Adrenal gland (tissue), 12 donors: ENCODE results near the gene ERBB3. TPM values are rescaled to one million over a fixed set of nuclear protein-coding genes. Genes with fewer than 3 reads are reported as not detected.
"Not testable (repeated sequence)": the region's sequence is repeated elsewhere in the genome, so short reads cannot be mapped to it uniquely, and the experiment has no call there.

Source experiments
- DNase-seq, 7 donors: peaks; one replicate each; pipeline ENCODE4 v3.0.0-alpha.2; 2019 to 2020
- H3K27ac ChIP-seq, 5 donors: fragments of 200-600 bp; sonication (generic) in 4 of 5; 1 replicate in 3 of 5; 2 replicates in 2 of 5; pipeline versions ENCODE4 v1.5.1 to v1.8.0; 2016 to 2020; ENCODE audit warnings: mild to moderate bottlenecking in 1 of 5
- H3K27me3 ChIP-seq: fragments of 200-600 bp; 2 replicates; pipeline ENCODE4 v1.8.0; 2021
- H3K36me3 ChIP-seq, 2 donors: fragments of 200-600 bp; replicated peaks in 1 of 2; 1 replicate in 1 of 2; 2 replicates in 1 of 2; pipeline versions ENCODE4 v1.5.1 to v1.8.0; 2018 to 2022
- H3K4me1 ChIP-seq, 2 donors: fragments of 200-600 bp; replicated peaks in 1 of 2; 1 replicate in 1 of 2; 2 replicates in 1 of 2; pipeline versions ENCODE4 v1.5.1 to v1.8.0; 2018 to 2021
- H3K4me3 ChIP-seq, 4 donors: fragments of 200-600 bp; sonication (generic) in 3 of 4; one replicate each; pipeline ENCODE4 v1.5.1; 2016 to 2018
- H3K9me3 ChIP-seq, 3 donors: fragments of 200-600 bp; sonication (generic) in 1 of 3; replicated peaks in 1 of 3; 1 replicate in 2 of 3; 2 replicates in 1 of 3; pipeline versions ENCODE4 v1.5.1 to v1.8.0; 2016 to 2021
- CTCF ChIP-seq, 6 experiments: fragments of 450-650 bp in 4 of 6; fragments of 200-600 bp in 2 of 6; sonication (generic) in 1 of 6; IDR thresholded peaks; 1 replicate in 5 of 6; 2 replicates in 1 of 6; pipeline versions ENCODE4 v1.5.1 to v1.8.0; 2016 to 2021; ENCODE audit warnings: antibody characterized with exemption in 6 of 6, mild to moderate bottlenecking in 2 of 6, moderate library complexity in 1 of 6
- POLR2A ChIP-seq, 2 donors: fragments of 450-650 bp; IDR thresholded peaks; one replicate each; pipeline ENCODE4 v1.6.1; 2017; ENCODE audit warnings: antibody characterized with exemption in 2 of 2, mild to moderate bottlenecking in 2 of 2, moderate library complexity in 1 of 2
- WGBS, 4 donors: extraction: QIAGEN DNeasy Blood & Tissue Kit in 2 of 4; methylation state at CpG; one replicate each; pipeline versions ENCODE4 v1.1.5 to v1.1.7; 2013 to 2017; 5-methylcytosine and 5-hydroxymethylcytosine counted together
- intact Hi-C, 2 donors: fragments of 100-400 bp; cut with DNase I; formaldehyde crosslinking; loops; one replicate each; pipeline versions ENCODE4 v1.14.1 to v1.15.0; 2022 to 2023
- polyA plus RNA-seq, 3 donors: library from polyadenylated mRNA; stranded (reverse); fragments of 200-250 nt in 2 of 3; fragments of 350-450 nt in 1 of 3; fragmentation: Illumina TruSeq in 1 of 3; extraction: RNeasy Lipid Tissue Mini Kit (QIAGEN cat#74804) in 1 of 3; gene quantifications; one replicate each; pipeline ENCODE4 v1.2.3, GENCODE V29; 2013 to 2014
- total RNA-seq, 9 donors: library from RNA; depleted of rRNA in 4 of 9; stranded (reverse); fragments of >200 nt in 4 of 9; fragments of 120-200 nt in 1 of 9; fragmentation: NEBNext Ultra II Directional in 1 of 9; extraction: Animal tissue kit (Norgen Biotek cat#: 25700) in 1 of 9; gene quantifications; one replicate each; pipeline versions ENCODE4 v1.1.0 to v1.2.4, GENCODE V29; 2013 to 2023
- donor health status: healthy with polysubstance abuse.
- donor health status: Bipolar disorder and iron deficiency.
- donor health status: DM: yes; HTN: yes; CAD: no.
- donor health status: DM: no; HTN: no; CAD: no.
- donor health status: DM: no; HTN: no; CAD: no.
- donor health status: DM: yes; HTN: yes; CAD: no.

ERBB3 gene
- total and polyA plus RNA-seq, 12 donors: 1.3 to 25.7 (median 1.9) TPM

GRCh38 chr12:56053407-56053893 lies 26.5 kb upstream of the ERBB3 start:
- no peaks in the 10 kb centered on the region for H3K36me3 ChIP-seq
- DNase-seq: no peak
- H3K27me3 ChIP-seq: no peaks in the 10 kb centered on the region
- no peaks in the 10 kb centered on the region for H3K9me3 ChIP-seq
- intact Hi-C loops: loop anchor here in 1 of 2 donors (5.0 kb wide), 1 partner anchor 49 kb away; the partner anchor contains the start of gene PA2G4
- 72 to 88% (median 84%) methylated on average over 6 of the region's 6 CpGs for WGBS, 4 donors
- H3K27ac ChIP-seq: no peak overlapping the region
- no peaks in the 10 kb centered on the region for H3K4me1 ChIP-seq
- TF ChIP-seq POLR2A (IDR thresholded peaks at IDR 0.05): no peak
- TF ChIP-seq CTCF (IDR thresholded peaks at IDR 0.05): no peak
- no peak overlapping the region for H3K4me3 ChIP-seq

- DNase-seq, H3K27ac ChIP-seq, H3K4me1 ChIP-seq, H3K36me3 ChIP-seq, H3K9me3 ChIP-seq, H3K4me3 ChIP-seq, intact Hi-C loops, H3K27me3 ChIP-seq: not testable (repeated sequence)
- 83 to 95% (median 91%) methylated on average over 8 of the region's 8 CpGs for WGBS, 4 donors
Measured at GRCh38 chr12:56059964-56060363, 20.0 kb upstream of the ERBB3 start.

GRCh38 chr12:56061982-56062381 lies 18.0 kb upstream of the ERBB3 start:
- no peaks in the 10 kb centered on the region for H3K9me3 ChIP-seq
- DNase-seq: no peak
- no peaks in the 10 kb centered on the region for H3K27me3 ChIP-seq
- H3K4me3 ChIP-seq: no peak overlapping the region
- no peak for TF ChIP-seq CTCF (IDR thresholded peaks at IDR 0.05)
- no peak for TF ChIP-seq POLR2A (IDR thresholded peaks at IDR 0.05)
- H3K4me1 ChIP-seq: no peaks in the 10 kb centered on the region
- no peak overlapping the region for H3K27ac ChIP-seq
- intact Hi-C loops: no loop called here
- no peaks in the 10 kb centered on the region for H3K36me3 ChIP-seq
- 61 to 67% (median 65%) methylated on average over 5 of the region's 5 CpGs for WGBS, 4 donors

GRCh38 chr12:56062996-56063395 lies 17.0 kb upstream of the ERBB3 start:
- TF ChIP-seq CTCF (IDR thresholded peaks at IDR 0.05) (no peak), POLR2A (IDR thresholded peaks at IDR 0.05) (no peak)
- no peaks in the 10 kb centered on the region for H3K27me3 ChIP-seq
- no peaks in the 10 kb centered on the region for H3K9me3 ChIP-seq
- no peak for DNase-seq
- no peaks in the 10 kb centered on the region for H3K36me3 ChIP-seq
- intact Hi-C loops: no loop called here
- H3K27ac ChIP-seq: no peak overlapping the region
- no peak overlapping the region for H3K4me3 ChIP-seq
- H3K4me1 ChIP-seq: no peaks in the 10 kb centered on the region

- intact Hi-C loops: no loop called here
- no peak overlapping the region for H3K27ac ChIP-seq
- TF ChIP-seq POLR2A (IDR thresholded peaks at IDR 0.05) (no peak), CTCF (IDR thresholded peaks at IDR 0.05) (no peak)
Measured at GRCh38 chr12:56071648-56072047, 8.3 kb upstream of the ERBB3 start.

More at GRCh38 chr12:56071648-56072047, 8.3 kb upstream of the ERBB3 start:
- no peak overlapping the region for H3K4me3 ChIP-seq
- no peaks in the 10 kb centered on the region for H3K9me3 ChIP-seq
- no peaks in the 10 kb centered on the region for H3K27me3 ChIP-seq
- no peaks in the 10 kb centered on the region for H3K36me3 ChIP-seq
- peak in 5 of 7 donors; percentile 18 to 72 (median 56) for DNase-seq
- no peaks in the 10 kb centered on the region for H3K4me1 ChIP-seq
- 37 to 55% (median 45%) methylated on average over 4 of the region's 4 CpGs for WGBS, 4 donors
